Retinal pigment epithelial cell (primary cell): ENCODE measurements around the gene TMEM132A.

ENCODE experiments used
- DNase-seq: peaks from one replicate; pipeline ENCODE4 v3.0.0-alpha.2; 2010; ENCODE audit warnings: low read depth
- H3K4me3 ChIP-seq: 2 replicates; pipeline ENCODE4 v1.5.1; 2011; ENCODE audit warnings: mild to moderate bottlenecking, low read length, control low read depth, moderate library complexity
- TF ChIP-seq, protein P1 (sequence below): conservative IDR thresholded peaks from 2 replicates; pipeline ENCODE4 v1.5.1; 2011; ENCODE audit warnings: low read depth, low read length, control low read depth, inconsistent platforms

Gene TMEM132A

DNA sequence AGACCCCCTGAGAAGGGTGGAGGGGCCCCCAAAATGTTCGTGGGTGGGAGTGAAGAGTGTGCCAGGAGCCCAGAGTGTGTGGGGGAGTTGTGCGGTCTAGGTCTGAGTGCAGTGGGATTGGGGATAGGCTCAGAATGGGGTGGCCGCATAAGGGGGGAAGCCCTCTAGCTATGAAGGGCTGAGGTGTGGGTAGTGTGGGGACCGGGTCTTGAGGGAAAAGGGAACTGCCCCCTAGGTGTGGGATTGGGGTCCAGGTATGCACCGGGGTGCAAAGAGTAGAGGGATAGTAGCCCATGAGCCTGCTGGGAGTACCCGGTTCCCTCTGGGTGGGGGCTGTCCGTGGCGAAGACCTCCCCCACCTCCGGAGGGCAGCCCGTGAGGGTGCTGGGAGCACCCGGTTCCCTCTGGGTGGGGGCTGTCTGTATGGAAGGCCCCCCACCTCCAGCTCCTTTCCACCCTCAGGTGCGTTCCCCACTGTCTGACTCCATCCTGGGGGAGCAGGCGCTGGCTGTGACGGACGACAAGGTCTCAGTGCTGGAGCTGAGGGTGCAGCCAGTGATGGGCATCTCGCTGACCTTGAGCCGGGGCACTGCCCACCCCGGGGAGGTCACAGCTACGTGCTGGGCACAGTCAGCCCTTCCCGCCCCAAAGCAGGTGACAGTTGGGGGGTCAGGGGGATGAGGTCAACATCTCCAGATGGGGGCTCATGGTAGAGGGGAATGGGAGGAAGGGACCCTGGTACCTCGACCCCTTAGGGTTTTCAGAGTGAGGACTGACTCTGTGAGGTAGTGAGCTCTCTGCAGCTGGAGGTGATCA is 10.7 kb downstream of the TMEM132A start:
- TF ChIP-seq, protein P1, sequence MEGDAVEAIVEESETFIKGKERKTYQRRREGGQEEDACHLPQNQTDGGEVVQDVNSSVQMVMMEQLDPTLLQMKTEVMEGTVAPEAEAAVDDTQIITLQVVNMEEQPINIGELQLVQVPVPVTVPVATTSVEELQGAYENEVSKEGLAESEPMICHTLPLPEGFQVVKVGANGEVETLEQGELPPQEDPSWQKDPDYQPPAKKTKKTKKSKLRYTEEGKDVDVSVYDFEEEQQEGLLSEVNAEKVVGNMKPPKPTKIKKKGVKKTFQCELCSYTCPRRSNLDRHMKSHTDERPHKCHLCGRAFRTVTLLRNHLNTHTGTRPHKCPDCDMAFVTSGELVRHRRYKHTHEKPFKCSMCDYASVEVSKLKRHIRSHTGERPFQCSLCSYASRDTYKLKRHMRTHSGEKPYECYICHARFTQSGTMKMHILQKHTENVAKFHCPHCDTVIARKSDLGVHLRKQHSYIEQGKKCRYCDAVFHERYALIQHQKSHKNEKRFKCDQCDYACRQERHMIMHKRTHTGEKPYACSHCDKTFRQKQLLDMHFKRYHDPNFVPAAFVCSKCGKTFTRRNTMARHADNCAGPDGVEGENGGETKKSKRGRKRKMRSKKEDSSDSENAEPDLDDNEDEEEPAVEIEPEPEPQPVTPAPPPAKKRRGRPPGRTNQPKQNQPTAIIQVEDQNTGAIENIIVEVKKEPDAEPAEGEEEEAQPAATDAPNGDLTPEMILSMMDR, result no peak
- no peak for DNase-seq
- no peak overlapping the region for H3K4me3 ChIP-seq

DNA sequence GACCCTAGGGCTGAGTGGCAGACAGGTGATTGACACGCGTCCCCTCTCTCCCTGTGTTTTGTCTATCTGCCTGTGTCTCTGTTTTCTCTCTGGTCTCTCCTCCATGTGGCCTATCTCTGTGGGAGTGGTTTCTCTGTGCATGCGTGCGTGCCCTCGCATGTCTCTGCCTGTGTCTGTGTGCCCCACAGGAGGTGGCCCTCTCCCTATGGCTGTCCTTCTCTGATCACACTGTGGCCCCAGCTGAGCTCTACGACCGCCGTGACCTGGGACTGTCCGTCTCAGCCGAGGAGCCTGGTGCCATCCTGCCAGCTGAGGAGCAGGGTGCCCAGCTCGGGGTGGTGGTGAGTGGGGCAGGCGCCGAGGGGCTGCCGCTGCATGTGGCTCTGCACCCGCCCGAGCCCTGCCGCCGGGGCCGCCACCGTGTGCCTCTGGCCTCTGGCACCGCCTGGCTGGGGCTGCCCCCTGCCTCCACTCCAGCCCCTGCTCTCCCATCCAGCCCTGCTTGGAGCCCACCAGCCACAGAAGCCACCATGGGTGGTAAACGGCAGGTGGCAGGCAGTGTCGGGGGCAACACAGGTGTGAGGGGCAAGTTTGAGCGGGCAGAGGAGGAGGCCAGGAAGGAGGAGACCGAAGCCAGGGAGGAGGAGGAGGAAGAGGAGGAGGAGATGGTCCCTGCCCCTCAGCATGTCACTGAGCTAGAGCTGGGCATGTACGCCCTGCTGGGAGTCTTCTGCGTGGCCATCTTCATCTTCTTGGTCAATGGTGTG is 11.6 kb downstream of the TMEM132A start:
- no peak for DNase-seq
- TF ChIP-seq, protein P1, result no peak
- H3K4me3 ChIP-seq, result no peak overlapping the region

DNA sequence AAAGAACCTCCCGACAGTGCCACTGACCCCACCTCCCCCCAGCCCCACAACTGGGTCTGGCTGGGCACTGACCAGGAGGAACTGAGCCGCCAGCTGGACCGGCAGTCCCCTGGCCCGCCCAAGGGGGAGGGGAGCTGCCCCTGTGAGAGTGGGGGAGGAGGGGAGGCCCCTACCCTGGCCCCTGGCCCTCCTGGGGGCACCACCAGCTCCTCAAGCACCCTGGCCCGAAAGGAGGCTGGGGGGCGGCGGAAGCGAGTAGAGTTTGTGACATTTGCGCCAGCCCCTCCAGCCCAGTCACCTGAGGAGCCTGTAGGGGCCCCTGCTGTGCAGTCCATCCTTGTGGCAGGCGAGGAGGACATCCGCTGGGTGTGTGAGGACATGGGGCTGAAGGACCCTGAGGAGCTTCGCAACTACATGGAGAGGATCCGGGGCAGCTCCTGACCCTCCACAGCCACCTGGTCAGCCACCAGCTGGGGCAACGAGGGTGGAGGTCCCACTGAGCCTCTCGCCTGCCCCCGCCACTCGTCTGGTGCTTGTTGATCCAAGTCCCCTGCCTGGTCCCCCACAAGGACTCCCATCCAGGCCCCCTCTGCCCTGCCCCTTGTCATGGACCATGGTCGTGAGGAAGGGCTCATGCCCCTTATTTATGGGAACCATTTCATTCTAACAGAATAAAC is 12.3 kb downstream of the TMEM132A start:
- TF ChIP-seq, protein P1, result no peak
- no peak for DNase-seq
- H3K4me3 ChIP-seq, result no peak overlapping the region

DNA sequence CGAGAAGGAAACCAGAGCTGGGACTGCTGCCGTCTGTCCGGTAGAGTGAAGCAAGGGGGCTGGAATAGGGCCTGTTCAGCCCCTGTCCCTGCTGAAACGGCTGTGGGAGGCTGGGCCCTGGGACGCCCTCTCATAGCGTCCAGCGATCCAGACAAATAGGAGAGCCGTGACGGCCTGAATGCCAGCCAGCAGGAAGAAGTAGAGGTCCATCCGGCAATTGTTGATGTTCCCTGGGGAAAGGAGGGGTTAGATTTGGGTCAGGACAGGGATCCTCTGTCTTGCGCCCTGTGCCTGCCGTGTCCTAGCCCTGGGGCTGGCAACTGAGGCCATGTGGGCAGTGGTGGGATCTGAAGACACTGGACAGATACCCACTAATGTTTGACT is 12.9 kb downstream of the TMEM132A start:
- TF ChIP-seq, protein P1, result no peak
- no peak overlapping the region for H3K4me3 ChIP-seq
- no peak for DNase-seq

DNA sequence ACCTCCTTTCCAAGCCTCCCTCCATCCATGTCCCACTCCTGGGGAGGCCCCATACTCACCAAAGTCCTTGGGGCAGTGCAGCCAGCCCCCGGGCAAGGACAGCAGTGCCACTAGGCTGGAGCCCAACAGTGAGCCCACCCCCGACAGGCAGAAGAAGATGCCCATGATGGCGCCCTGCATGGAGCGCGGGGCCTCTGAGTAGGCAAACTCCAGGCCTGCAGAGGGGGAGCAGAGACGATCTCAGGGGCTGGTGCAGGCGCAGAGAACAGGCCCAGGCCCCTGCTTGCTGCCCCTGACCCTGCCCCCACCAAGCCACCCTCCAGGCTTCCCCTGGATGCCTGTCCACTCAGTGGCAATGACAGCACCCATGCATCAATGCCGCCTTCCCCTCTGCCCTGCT is 13.6 kb downstream of the TMEM132A start:
- no peak for DNase-seq
- no peak overlapping the region for H3K4me3 ChIP-seq
- TF ChIP-seq, protein P1, result no peak

DNA sequence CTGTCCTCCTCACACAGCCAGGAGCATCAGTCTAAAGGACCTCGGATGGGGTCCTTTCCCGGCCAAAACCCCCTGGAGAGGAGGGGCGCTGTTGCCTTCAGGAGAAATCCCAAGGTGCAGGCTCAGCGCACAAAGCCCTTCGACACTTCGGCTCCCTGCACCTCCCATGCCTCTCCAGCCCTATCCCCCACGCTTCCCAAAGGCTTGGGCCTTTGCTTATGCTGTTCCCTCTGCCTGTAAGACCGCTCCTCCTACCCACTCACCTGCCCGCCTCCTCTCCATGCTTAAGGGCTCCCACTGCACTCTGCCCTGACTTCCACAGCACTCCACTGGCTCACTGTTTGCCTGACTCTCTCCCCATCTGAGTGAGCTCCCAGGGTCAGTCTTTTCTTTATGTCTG is 14.2 kb downstream of the TMEM132A start:
- no peak overlapping the region for H3K4me3 ChIP-seq
- TF ChIP-seq, protein P1, result no peak
- DNase-seq, result no peak
